Measurements from ENCODE around the gene NPLOC4. TPM values are rescaled to one million over a fixed set of nuclear protein-coding genes. Genes with fewer than 3 reads are reported as not detected.

NPLOC4 gene
- total RNA-seq, 1 donor: 63.8 TPM

GRCh38 chr17:81665205-81666091 is 28.5 kb upstream of the NPLOC4 start:
- peak in 2 of 3 donors; percentile 29 to 39 for DNase-seq (ENCODE audit: low read depth in 2 of 3, low spot score in 2 of 3)

GRCh38 chr17:81664051-81664470 is 27.1 kb upstream of the NPLOC4 start:
- no peak for DNase-seq (ENCODE audit: low read depth in 2 of 3, low spot score in 2 of 3)

- DNase-seq (ENCODE audit: low read depth in 2 of 3, low spot score in 2 of 3): no peak
Measured at GRCh38 chr17:81662002-81662401, 25.1 kb upstream of the NPLOC4 start.

- no peak for DNase-seq (ENCODE audit: low read depth in 2 of 3, low spot score in 2 of 3)
Measured at GRCh38 chr17:81660441-81660840, 23.5 kb upstream of the NPLOC4 start.

- no peak for DNase-seq (ENCODE audit: low read depth in 2 of 3, low spot score in 2 of 3)
Measured at GRCh38 chr17:81659038-81659437, 22.1 kb upstream of the NPLOC4 start.

GRCh38 chr17:81656835-81657234 is 19.9 kb upstream of the NPLOC4 start:
- DNase-seq (ENCODE audit: low read depth in 2 of 3, low spot score in 2 of 3): no peak

- DNase-seq (ENCODE audit: low read depth in 2 of 3, low spot score in 2 of 3): peak in 2 of 3 donors; percentile 16 to 19
Measured at GRCh38 chr17:81656118-81656743, 19.3 kb upstream of the NPLOC4 start, which contains the start of gene PDE6G. Gene PDE6G (minus strand): TSS chr17:81656542. CDS start chr17:81653305, 3,237 bp downstream.

- no peak for DNase-seq (ENCODE audit: low read depth in 2 of 3, low spot score in 2 of 3)
Measured at GRCh38 chr17:81655378-81656117, 18.6 kb upstream of the NPLOC4 start.

- DNase-seq (ENCODE audit: low read depth in 2 of 3, low spot score in 2 of 3): peak in 2 of 3 donors; percentile 53 to 62
Measured at GRCh38 chr17:81652906-81653771, 16.2 kb upstream of the NPLOC4 start.

GRCh38 chr17:81651692-81652091 is 14.8 kb upstream of the NPLOC4 start:
- no peak for DNase-seq (ENCODE audit: low read depth in 2 of 3, low spot score in 2 of 3)

- DNase-seq (ENCODE audit: low read depth in 2 of 3, low spot score in 2 of 3): no peak
Measured at GRCh38 chr17:81650951-81651350, 14.0 kb upstream of the NPLOC4 start.

- no peak for DNase-seq (ENCODE audit: low read depth in 2 of 3, low spot score in 2 of 3)
Measured at GRCh38 chr17:81648707-81649085, 11.8 kb upstream of the NPLOC4 start.

- no peak for DNase-seq (ENCODE audit: low read depth in 2 of 3, low spot score in 2 of 3)
Measured at GRCh38 chr17:81648013-81648706, 11.2 kb upstream of the NPLOC4 start.

GRCh38 chr17:81647640-81648012 is 10.7 kb upstream of the NPLOC4 start:
- no peak for DNase-seq (ENCODE audit: low read depth in 2 of 3, low spot score in 2 of 3)

- DNase-seq (ENCODE audit: low read depth in 2 of 3, low spot score in 2 of 3): no peak
Measured at GRCh38 chr17:81646869-81647600, 10.1 kb upstream of the NPLOC4 start.

GRCh38 chr17:81644976-81645952 is 8.4 kb upstream of the NPLOC4 start:
- DNase-seq (ENCODE audit: low read depth in 2 of 3, low spot score in 2 of 3): no peak

- DNase-seq (ENCODE audit: low read depth in 2 of 3, low spot score in 2 of 3): no peak
Measured at GRCh38 chr17:81644496-81644895, 7.6 kb upstream of the NPLOC4 start.

Measured in hematopoietic multipotent progenitor cell (in vitro differentiated cells).